VCaP (cell line): Measurements from ENCODE around the gene CDC14A.
A peak's percentile ranks its signal among the peaks of the same experiment; 100 is the strongest.

Experiments
- H3K27ac ChIP-seq: fragments of 450-650 bp; 2 replicates; pipeline ENCODE4 v1.5.1; 2017
- TF ChIP-seq, protein P1 (sequence below): fragments of 450-650 bp; conservative IDR thresholded peaks from 2 replicates; pipeline ENCODE4 v1.5.1; 2017; ENCODE audit warnings: mild to moderate bottlenecking, moderate library complexity

Gene CDC14A

DNA sequence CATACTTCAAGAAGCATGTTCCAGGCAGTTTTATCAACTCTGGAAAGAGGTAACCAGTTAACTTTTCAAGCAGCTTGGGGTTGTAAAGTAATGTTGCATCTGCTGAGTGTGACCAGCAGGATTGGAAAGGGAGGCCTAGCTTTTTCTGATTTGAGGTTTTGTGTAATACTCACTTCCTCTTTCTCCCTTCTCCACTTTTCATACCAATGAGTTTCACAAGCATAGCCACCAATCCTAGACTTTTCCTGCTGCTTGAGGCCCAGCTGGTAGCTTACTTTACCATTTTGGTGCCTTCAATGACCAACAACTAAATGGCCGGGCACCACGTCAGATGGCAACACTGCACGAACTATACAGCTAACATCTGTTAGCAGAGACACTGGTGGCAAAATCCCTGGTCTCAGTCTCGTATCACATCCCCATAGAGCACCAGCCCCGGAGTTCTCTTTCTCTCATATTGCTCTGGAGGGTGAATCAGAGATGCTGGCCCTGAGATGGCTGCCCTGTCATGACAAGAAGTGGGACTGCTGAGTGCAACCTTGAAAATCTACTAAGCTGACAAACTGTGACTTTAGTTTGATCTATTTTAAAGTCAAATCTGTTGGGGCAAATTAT, 170.8 kb downstream of the CDC14A start:
- TF ChIP-seq, protein P1, sequence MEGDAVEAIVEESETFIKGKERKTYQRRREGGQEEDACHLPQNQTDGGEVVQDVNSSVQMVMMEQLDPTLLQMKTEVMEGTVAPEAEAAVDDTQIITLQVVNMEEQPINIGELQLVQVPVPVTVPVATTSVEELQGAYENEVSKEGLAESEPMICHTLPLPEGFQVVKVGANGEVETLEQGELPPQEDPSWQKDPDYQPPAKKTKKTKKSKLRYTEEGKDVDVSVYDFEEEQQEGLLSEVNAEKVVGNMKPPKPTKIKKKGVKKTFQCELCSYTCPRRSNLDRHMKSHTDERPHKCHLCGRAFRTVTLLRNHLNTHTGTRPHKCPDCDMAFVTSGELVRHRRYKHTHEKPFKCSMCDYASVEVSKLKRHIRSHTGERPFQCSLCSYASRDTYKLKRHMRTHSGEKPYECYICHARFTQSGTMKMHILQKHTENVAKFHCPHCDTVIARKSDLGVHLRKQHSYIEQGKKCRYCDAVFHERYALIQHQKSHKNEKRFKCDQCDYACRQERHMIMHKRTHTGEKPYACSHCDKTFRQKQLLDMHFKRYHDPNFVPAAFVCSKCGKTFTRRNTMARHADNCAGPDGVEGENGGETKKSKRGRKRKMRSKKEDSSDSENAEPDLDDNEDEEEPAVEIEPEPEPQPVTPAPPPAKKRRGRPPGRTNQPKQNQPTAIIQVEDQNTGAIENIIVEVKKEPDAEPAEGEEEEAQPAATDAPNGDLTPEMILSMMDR: no peak
- no peak overlapping the region for H3K27ac ChIP-seq

DNA sequence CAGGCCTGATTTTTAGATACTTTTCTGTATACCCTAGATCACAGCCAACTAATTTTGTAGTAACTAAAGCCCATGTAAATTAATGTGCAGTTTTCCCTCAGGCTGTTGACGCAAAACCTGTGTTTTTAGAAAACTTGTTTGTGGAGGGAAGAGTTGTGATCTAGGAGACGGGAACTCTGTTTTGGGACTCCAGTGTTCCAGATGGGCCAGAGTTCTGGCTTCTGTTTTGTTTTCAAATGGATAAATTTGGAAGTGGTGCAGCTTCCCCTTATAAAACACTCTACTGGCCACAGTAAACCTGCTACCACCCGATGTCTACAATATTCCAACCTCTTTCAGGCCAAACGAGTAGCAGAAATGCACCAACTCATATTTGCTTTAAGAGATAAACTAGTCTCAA, 172.0 kb downstream of the CDC14A start:
- H3K27ac ChIP-seq: no peak overlapping the region
- TF ChIP-seq, protein P1: no peak

DNA sequence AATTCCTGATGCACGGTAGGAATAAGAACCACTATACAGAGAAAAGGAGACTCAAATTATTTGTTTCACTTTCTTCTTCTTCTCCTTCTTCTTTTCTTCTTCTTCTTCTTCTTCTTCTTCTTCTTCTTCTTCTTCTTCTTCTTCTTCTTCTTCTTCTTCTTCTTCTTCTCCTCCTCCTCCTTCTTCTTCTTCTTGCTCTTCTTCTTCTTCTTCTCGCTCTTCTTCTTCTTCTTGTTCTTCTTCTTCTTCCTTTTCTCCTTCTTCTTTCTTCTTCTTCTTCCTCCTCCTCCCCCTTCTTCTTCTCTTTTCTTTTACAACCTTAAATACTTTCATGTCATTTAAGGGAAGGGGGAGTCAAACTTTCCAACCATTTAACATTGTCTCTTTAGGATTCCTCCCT, 174.6 kb downstream of the CDC14A start:
- no peak overlapping the region for H3K27ac ChIP-seq
- TF ChIP-seq, protein P1: no peak

DNA sequence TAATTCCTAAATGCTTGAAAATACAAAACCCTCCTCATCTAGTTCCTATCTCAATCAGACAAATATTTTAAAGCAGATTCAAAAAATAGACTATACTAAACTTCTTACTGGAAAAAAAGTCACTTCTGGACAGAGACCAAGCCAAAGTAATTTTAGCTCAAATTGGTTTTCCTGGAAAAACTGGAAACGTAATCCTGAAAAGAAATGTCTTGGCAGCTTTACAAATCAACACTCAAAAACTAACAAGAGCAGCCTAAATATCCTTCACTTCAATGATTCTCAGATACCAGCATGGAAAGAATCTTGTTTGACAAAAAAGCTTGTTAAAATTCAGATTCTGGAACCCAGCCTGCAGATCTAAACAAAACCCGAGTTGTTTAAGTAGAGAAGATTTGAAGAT, 176.6 kb downstream of the CDC14A start:
- TF ChIP-seq, protein P1: no peak
- peak overlapping the region; percentile 31 for H3K27ac ChIP-seq

DNA sequence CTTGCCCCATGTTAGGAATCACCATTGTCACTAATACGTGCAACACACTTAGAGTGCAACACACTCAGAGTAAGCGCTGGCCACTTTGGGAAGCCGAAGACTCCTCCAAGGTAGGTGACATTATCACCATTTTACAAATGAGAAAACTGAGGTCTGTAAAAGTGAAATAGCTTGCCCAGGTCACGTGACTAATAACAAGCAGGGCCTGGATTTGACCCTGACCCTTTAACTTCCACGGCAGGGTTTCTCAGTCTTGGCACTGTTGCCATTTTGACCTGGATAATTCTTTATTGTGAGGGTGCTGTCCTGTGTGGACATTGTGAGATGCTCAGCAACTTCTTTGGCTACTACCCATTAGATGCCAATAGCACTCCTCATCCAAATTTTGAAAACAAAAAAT, 177.8 kb downstream of the CDC14A start:
- H3K27ac ChIP-seq: no peak overlapping the region
- TF ChIP-seq, protein P1: no peak

DNA sequence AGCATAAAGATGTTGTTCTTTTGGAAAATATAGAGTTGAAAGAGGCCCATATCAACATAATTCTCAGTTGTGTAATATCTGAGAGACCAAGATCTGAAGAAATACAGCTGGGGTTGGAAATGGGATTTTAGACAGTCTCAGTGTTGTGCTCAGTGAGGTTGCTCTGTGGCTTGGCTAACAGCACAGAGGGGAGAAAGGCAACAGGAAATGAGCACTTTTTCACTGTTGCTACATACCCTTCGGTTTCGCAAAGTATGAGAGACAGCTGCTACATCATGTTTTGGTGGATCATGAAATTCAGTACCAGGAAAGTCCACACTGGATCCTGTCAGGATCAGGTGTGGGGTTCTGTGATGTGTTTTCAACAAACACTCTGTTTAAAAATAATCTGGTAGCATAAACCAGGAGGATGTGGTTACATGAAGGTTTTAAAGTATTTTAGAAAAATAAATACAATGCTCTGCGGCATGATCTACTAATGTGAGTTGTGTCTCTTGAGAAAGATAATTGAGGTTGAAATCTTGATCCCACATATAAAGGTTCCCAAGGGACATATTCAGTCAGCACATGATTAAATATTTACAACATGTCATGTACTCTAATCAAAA, 178.7 kb downstream of the CDC14A start:
- TF ChIP-seq, protein P1: no peak
- no peak overlapping the region for H3K27ac ChIP-seq

DNA sequence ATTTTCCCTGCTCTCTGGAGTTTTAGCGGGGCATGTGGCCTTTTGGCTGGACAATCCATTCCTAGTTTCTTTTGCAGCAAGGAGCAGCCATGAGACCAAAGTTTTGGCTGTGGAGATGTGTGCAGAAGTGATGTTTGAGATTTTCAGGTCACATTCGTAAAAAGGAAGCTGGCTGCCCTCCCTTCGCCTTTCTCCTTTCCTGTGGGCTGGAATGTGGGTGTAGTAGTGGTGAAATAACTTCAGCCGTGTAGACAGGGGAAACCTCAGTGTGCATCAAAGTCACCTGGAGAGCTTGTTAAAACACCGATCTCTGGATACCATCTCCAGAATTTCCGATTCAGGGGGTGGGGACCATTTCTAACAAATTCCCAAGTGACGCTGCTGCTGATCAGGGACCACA, 180.3 kb downstream of the CDC14A start:
- TF ChIP-seq, protein P1: no peak

More for the DNA sequence above, 180.3 kb downstream of the CDC14A start:
- no peak overlapping the region for H3K27ac ChIP-seq
